Measurements from ENCODE around the gene PRKAA2. TPM values are rescaled to one million over a fixed set of nuclear protein-coding genes. Genes with fewer than 3 reads are reported as not detected.
"Not testable (repeated sequence)": the region's sequence is repeated elsewhere in the genome, so short reads cannot be mapped to it uniquely, and the experiment has no call there.

The PRKAA2 gene
- 2.2 and 3.5 TPM in 2 replicates for total RNA-seq (2014; rRNA removed; shearing (Covaris generic))

- peak; percentile 14 for DNase-seq (ENCODE audit: low spot score)
Measured at GRCh38 chr1:56644919-56645676, at the start of gene PRKAA2. PRKAA2 (plus strand) TSS chr1:56645314; CDS start chr1:56645388, 74 bp downstream.

- DNase-seq (ENCODE audit: low spot score), result not testable (repeated sequence)
Measured at GRCh38 chr1:56595397-56596191, 49.5 kb upstream of the PRKAA2 start.

DNA sequence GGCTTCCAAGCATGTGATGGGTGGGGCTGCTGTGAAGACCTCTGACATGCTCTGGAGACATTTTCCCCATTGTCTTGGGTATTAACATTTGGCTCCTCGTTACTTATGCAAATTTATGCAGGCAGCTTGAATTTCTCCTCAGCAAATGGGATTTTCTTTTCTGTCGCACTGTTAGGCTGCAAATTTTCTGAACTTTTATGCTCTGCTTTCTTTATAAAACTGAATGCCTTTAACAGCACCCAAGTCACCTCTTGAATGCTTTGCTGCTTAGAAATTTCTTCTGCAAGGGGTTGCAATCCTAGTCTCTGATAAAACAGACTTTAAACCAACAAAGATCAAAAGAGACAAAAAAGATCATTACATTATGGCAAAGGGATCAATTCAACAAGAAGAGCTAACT is 35.0 kb upstream of the PRKAA2 start:
- DNase-seq (ENCODE audit: low spot score), result not testable (repeated sequence)

DNA sequence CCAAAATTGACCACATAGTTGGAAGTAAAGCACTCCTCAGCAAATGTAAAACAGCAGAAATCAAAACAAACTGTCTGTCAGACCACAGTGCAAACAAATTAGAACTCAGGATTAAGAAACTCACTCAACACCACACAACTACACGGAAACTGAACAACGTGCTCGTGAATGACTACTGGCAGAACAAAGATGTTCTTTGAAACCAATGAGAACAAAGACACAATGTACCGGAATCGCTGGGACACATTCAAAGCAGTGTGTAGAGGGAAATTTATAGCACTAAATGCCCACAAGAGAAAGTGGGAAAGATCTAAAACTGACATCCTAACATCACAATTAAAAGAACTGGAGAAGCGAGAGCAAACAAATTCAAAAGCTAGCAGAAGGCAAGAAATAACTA is 34.3 kb upstream of the PRKAA2 start:
- DNase-seq (ENCODE audit: low spot score), result not testable (repeated sequence)

DNA sequence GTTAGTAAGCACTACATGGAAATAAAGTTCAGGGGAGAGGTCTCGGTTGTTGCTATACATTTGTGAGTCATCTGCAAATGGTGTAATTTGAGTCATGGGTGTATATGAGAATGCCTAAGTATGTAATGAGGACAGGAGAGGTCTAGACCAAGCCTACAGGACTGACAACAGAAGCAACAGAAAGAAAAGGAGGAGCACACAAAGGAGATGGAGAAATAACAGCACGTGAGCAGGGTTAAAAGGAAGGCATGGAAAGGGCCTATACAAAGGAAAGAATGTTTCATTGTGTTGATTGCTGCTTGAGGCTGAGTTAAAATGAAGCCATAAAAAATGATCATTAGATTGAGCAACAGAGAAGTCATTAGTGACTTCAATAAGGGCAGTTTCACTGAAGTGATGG is 28.0 kb upstream of the PRKAA2 start:
- no peak for DNase-seq (ENCODE audit: low spot score)

DNA sequence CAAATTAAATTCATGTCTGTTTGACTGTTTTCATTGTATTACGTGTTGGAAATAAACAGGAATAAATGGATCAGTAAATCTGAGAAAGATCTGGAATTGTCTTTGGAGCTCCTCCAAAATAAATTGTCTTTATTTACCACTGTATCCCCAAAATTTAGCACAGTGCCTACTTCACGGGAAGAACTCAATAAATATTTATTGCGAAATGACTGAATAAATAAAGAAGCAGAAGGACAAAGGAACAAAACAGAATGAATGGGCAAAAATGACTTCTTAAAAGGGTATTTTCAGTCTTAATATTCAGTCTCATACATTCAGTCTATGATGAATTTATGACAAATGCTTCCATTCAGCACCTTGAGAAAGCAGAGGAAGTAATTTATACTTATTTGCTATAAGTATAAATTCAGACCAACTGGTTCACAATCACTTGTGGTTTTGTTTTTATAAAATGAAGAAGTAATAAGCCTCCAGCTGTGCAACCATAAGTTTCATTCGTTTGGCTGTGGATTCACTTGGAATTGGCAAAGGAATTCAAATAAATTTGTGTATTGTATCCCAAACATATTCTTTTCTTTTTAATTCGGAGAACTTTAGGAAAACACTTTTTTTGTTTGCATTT is 19.2 kb upstream of the PRKAA2 start:
- DNase-seq (ENCODE audit: low spot score), result no peak

DNA sequence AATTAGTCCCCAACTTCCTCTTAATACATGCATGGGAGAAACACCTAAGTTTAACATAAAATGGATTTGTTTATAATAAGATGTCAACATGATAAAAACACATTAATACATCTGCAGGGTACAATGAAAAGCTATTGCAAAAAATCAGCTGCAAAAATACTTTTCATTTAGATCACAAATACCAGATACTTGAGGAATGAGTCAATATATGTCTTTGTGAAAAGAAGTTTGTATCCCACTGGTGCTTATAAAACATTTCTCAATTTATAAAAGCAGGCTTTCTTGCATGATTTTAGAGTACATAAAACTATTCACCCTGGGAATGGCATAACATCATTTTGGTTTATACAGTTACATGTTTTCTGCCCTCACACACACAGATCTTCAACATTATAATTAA is 18.6 kb upstream of the PRKAA2 start:
- no peak for DNase-seq (ENCODE audit: low spot score)

GRCh38 chr1:56627019-56627635 is 18.0 kb upstream of the PRKAA2 start:
- DNase-seq (ENCODE audit: low spot score), result no peak

GRCh38 chr1:56627636-56628039 is 17.5 kb upstream of the PRKAA2 start:
- DNase-seq (ENCODE audit: low spot score), result peak; percentile 71

- DNase-seq (ENCODE audit: low spot score), result no peak
Measured at GRCh38 chr1:56630786-56631185, 14.3 kb upstream of the PRKAA2 start.

DNA sequence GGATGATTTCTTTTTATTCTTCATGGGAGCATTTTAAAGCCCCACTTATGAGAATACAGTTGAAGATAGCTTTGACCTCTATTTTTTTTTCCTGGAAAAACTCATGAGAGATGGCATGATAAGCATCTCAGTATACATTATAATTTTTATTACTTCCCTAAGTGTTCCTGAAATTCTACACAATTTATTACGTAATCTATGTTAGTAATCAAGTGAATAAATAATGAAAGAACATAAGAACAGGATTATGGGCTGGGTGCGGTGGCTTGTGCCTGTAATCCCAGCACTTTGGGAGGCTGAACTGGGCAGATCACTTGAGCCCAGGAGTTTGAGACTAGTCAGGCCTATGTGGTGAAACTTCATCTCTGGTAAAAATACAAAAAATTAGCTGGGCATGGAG is 13.2 kb upstream of the PRKAA2 start:
- no peak for DNase-seq (ENCODE audit: low spot score)

GRCh38 chr1:56634981-56635380 is 10.1 kb upstream of the PRKAA2 start:
- no peak for DNase-seq (ENCODE audit: low spot score)

DNA sequence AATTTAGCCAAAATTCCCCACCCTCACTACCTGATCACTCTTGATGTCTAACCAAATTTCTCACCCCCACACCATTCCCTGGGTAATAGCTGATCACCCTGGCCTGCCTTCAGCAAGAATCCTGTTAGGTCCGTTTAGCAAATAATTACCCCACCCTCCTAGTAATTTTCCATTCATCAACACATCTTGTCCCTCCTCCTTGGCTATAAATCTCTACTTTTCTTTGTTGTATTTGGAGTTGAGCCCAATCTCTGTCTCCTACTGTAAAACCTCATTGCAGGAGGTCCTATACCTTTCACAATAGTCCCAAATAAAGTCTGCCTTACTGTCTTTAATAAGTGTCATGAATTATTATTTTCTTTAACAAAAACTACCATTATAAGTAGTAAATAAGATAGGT is 6.9 kb upstream of the PRKAA2 start:
- DNase-seq (ENCODE audit: low spot score), result no peak

- DNase-seq (ENCODE audit: low spot score), result no peak
Measured at GRCh38 chr1:56639211-56639610, 5.9 kb upstream of the PRKAA2 start.

DNA sequence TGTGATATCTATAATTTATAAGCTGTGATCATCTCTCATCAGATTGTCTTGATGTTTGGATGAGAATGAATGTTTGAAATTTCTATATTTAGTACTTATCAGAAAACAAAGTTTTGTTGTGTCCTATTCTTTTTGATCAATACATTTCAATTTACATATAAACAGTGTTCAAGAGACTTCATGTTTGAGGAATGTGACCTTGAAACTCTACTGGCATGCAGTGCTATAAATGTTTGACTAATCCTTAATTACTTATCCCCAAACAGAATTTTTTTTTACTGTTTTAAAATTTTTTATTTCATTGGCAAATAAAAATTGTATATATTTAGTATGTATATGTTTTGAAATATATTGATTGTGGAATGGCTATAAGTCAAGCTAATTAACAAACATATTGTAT is 1.5 kb upstream of the PRKAA2 start:
- DNase-seq (ENCODE audit: low spot score), result no peak

GRCh38 chr1:56644064-56644918 is 823 bp upstream of the PRKAA2 start:
- peak; percentile 25 for DNase-seq (ENCODE audit: low spot score)

GRCh38 chr1:56645677-56646305 is 677 bp downstream of the PRKAA2 start:
- no peak for DNase-seq (ENCODE audit: low spot score)

- no peak for DNase-seq (ENCODE audit: low spot score)
Measured at GRCh38 chr1:56646611-56647010, 1.5 kb downstream of the PRKAA2 start.

DNA sequence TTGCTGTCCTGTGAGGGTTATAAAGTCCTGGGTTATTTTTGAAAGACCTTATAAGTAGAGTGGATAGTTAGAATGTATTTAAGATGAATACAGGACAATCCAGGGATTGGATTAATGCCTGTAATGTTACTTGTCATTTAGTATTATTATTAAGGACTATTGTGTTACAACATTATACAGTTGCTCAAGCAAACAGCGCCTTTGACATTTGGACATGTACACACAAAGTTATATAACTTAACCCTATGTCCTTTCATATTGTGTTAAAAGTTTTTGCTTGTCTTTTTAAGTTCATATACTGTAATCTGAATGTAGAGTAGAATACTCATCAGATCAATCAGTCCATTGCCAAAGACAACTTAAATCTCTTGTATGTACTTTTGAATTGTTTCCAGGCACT is 2.0 kb downstream of the PRKAA2 start:
- DNase-seq (ENCODE audit: low spot score), result no peak

DNA sequence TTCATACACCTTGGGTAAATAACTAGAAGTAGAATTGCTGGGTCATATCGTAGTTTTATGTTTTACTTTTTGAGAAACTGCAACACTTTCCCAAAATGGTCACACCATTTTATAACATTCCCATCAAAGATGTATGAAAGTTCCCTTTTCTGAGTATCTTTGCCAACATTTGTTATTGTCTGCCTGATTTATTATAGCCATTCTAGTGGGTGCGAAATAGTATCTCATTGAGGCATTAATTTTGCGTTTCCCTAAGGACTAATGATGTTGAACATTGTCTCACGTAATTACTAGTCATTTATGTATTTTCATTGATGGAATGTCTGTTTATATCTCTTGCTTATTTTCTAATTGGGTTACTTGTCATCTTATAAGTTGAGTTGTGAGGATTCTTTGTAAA is 3.4 kb downstream of the PRKAA2 start:
- DNase-seq (ENCODE audit: low spot score), result no peak

Measured in H4 (cell line).